ENCODE data around the gene MILR1. TPM values are rescaled to one million over a fixed set of nuclear protein-coding genes. Genes with fewer than 3 reads are reported as not detected.
"Not testable (repeated sequence)": the region's sequence is repeated elsewhere in the genome, so short reads cannot be mapped to it uniquely, and the experiment has no call there.

The MILR1 gene
- total RNA-seq, 1 donor from 2014 or later: 2.5 TPM

DNA sequence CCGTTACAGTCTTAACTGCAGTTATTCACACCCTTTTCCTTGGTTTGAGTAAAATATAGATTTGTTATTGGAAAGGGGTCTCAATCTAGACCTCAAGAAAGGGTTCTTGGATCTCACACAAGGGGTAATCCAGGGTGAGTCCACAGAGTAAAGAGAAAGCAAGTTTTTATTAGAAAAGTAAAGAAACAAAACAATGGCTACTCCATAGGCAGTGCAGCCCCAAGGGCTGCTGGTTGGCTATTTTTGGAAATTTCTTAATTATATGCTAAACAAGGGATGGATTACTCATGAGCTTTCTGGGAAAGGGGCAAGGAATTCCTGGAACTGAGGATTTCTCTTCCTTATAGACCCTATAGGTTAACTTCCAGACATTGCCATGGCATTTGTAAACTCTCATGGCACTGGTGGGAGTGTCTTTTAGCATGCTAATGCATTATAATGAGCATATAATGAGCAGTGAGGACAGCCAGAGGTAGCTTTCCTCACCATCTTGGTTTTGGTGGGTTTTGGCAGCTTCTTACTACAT, 24.5 kb upstream of the MILR1 start:
- Histone ChIP-seq H3K27ac (replicated peaks) (no peak overlapping the region), H3K4me1 (peaks cover 4% of the 10 kb centered on the region), H3K36me3 (no peaks in the 10 kb centered on the region), H3K4me3 (no peak overlapping the region), H3K9me3 (replicated peaks) (no peaks in the 10 kb centered on the region), H3K27me3 (ENCODE audit: low read depth) (peaks cover 26% of the 10 kb centered on the region)
- no peak for TF ChIP-seq CTCF (IDR thresholded peaks at IDR 0.05; ENCODE audit: borderline replicate concordance)
- intact Hi-C loops (cut with micrococcal nuclease): loop anchor here (5.0 kb wide), 2 partner anchors 63 to 223 kb away; no protein-coding TSS in a partner anchor
- DNase-seq: no peak

- no peak overlapping the region for H3K4me3 ChIP-seq
- DNase-seq: no peak
- peaks cover 32% of the 10 kb centered on the region for H3K27me3 ChIP-seq (ENCODE audit: low read depth)
- H3K9me3 ChIP-seq (replicated peaks): no peaks in the 10 kb centered on the region
- peaks cover 4% of the 10 kb centered on the region for H3K4me1 ChIP-seq
- intact Hi-C loops (cut with micrococcal nuclease): no loop called here
- H3K36me3 ChIP-seq: no peaks in the 10 kb centered on the region
- TF ChIP-seq CTCF (IDR thresholded peaks at IDR 0.05; ENCODE audit: borderline replicate concordance): no peak
- H3K27ac ChIP-seq (replicated peaks): no peak overlapping the region
Measured at GRCh38 chr17:64425191-64425590, 23.7 kb upstream of the MILR1 start.

- intact Hi-C loops (cut with micrococcal nuclease): no loop called here
- TF ChIP-seq CTCF (IDR thresholded peaks at IDR 0.05; ENCODE audit: borderline replicate concordance): no peak
- H3K27ac ChIP-seq (replicated peaks): no peak overlapping the region
Measured at GRCh38 chr17:64426596-64426995, 22.3 kb upstream of the MILR1 start.

DNA sequence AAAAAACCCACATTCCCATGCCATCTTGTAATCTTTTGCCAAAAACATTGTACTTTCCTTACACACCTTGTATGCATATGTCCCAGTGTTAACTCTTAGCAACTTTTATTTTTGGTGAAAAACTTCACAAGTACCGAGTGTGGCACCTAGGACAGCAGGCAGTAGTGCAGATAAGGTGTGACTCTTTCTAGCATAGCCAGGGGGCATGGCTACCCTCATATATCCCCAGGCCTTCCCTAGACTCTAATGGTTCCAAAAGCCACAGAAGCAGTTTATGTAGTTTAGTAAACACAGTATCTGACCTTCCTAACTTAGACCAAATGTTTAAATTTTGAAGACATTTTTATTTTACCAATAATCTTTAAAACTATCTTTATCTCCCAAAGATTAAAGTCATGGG, 20.5 kb upstream of the MILR1 start:
- no peak for DNase-seq
- Histone ChIP-seq H3K27me3 (ENCODE audit: low read depth) (peaks cover 44% of the 10 kb centered on the region), H3K4me1 (no peaks in the 10 kb centered on the region), H3K27ac (replicated peaks) (no peak overlapping the region), H3K36me3 (no peaks in the 10 kb centered on the region), H3K9me3 (replicated peaks) (no peaks in the 10 kb centered on the region), H3K4me3 (no peak overlapping the region)
- intact Hi-C loops (cut with micrococcal nuclease): no loop called here
- TF ChIP-seq CTCF (IDR thresholded peaks at IDR 0.05; ENCODE audit: borderline replicate concordance): no peak

More at GRCh38 chr17:64426596-64426995, 22.3 kb upstream of the MILR1 start:
- Histone ChIP-seq H3K4me1 (no peaks in the 10 kb centered on the region), H3K4me3 (no peak overlapping the region), H3K27me3 (ENCODE audit: low read depth) (peaks cover 39% of the 10 kb centered on the region), H3K9me3 (replicated peaks) (no peaks in the 10 kb centered on the region), H3K36me3 (no peaks in the 10 kb centered on the region)
- no peak for DNase-seq

- intact Hi-C loops (cut with micrococcal nuclease); H3K27ac ChIP-seq (replicated peaks); H3K36me3 ChIP-seq; DNase-seq; H3K4me3 ChIP-seq; H3K9me3 ChIP-seq (replicated peaks); H3K4me1 ChIP-seq: not testable (repeated sequence)
- peaks cover 42% of the 10 kb centered on the region for H3K27me3 ChIP-seq (ENCODE audit: low read depth)
Measured at GRCh38 chr17:64430036-64430435, 18.9 kb upstream of the MILR1 start.

- intact Hi-C loops (cut with micrococcal nuclease): no loop called here
- Histone ChIP-seq H3K36me3 (no peaks in the 10 kb centered on the region), H3K4me3 (no peak overlapping the region), H3K27ac (replicated peaks) (no peak overlapping the region), H3K4me1 (no peaks in the 10 kb centered on the region), H3K27me3 (ENCODE audit: low read depth) (peaks cover 29% of the 10 kb centered on the region), H3K9me3 (replicated peaks) (no peaks in the 10 kb centered on the region)
- DNase-seq: no peak
- TF ChIP-seq CTCF (IDR thresholded peaks at IDR 0.05; ENCODE audit: borderline replicate concordance): no peak
Measured at GRCh38 chr17:64431534-64431933, 17.4 kb upstream of the MILR1 start.
